ENCODE measurements around the gene ASTN2. TPM values are rescaled to one million over a fixed set of nuclear protein-coding genes. Genes with fewer than 3 reads are reported as not detected.
"Not testable (repeated sequence)": the region's sequence is repeated elsewhere in the genome, so short reads cannot be mapped to it uniquely, and the experiment has no call there.

The ASTN2 gene
- total RNA-seq, 4 donors from 2014 or later = 3.0 to 7.0 (median 5.2) TPM

- Histone ChIP-seq H3K27me3 (no peaks in the 10 kb centered on the region), H3K4me1 (peaks cover 10 to 55% (median 36%) of the 10 kb centered on the region in 4 donors), H3K36me3 (peaks cover 0 to 5% (median 2%) of the 10 kb centered on the region in 4 donors), H3K27ac (no peak overlapping the region), H3K9me3 (no peaks in the 10 kb centered on the region), H3K4me3 (no peak overlapping the region)
- in situ Hi-C loops (cut with MboI; ENCODE audit: low pct_ligation_motif_present in 1 of 4, low pct_unique_long_range_greater_than_20kb in 1 of 4, low sequenced_read_pairs in 3 of 4) (no loop called here), intact Hi-C loops (cut with DNase I; ENCODE audit: low total_unique reads) (no loop called here)
- WGBS, 2 donors (ENCODE audit: low coverage in 1 of 2) = 46 to 60% methylated on average over 2 of the region's 2 CpGs
- TF ChIP-seq EP300 (IDR thresholded peaks at IDR 0.05; ENCODE audit: low read depth) (no peak), POLR2A (IDR thresholded peaks at IDR 0.05) (no peak), CTCF (IDR thresholded peaks at IDR 0.05) (no peak), POLR2AphosphoS5 (IDR thresholded peaks at IDR 0.05) (no peak)
- DNase-seq = no peak
Observed at GRCh38 chr9:116693233-116693731, 721.6 kb downstream of the ASTN2 start.

GRCh38 chr9:116692616-116693015 lies 722.2 kb downstream of the ASTN2 start:
- in situ Hi-C loops (cut with MboI; ENCODE audit: low pct_ligation_motif_present in 1 of 4, low pct_unique_long_range_greater_than_20kb in 1 of 4, low sequenced_read_pairs in 3 of 4) = no loop called here
- no peaks in the 10 kb centered on the region for H3K9me3 ChIP-seq
- WGBS, 2 donors (ENCODE audit: low coverage in 1 of 2) = 44 to 49% methylated on average over 2 of the region's 2 CpGs
- no peaks in the 10 kb centered on the region for H3K27me3 ChIP-seq
- H3K4me3 ChIP-seq = no peak overlapping the region
- TF ChIP-seq POLR2A (IDR thresholded peaks at IDR 0.05) (no peak), POLR2AphosphoS5 (IDR thresholded peaks at IDR 0.05) (no peak), CTCF (IDR thresholded peaks at IDR 0.05) (no peak), EP300 (IDR thresholded peaks at IDR 0.05; ENCODE audit: low read depth) (no peak)
- peaks cover 14 to 60% (median 42%) of the 10 kb centered on the region in 4 donors for H3K4me1 ChIP-seq
- intact Hi-C loops (cut with DNase I; ENCODE audit: low total_unique reads) = no loop called here
- H3K27ac ChIP-seq = no peak overlapping the region
- H3K36me3 ChIP-seq = no peaks in the 10 kb centered on the region
- DNase-seq = no peak

- WGBS, 2 donors (ENCODE audit: low coverage in 1 of 2) = 86 to 100% methylated on average over 1 to 3 of the region's 3 CpGs
- H3K27ac ChIP-seq = no peak overlapping the region
- no peaks in the 10 kb centered on the region for H3K9me3 ChIP-seq
- no peak for DNase-seq
- intact Hi-C loops (cut with DNase I; ENCODE audit: low total_unique reads) = no loop called here
- TF ChIP-seq EP300 (IDR thresholded peaks at IDR 0.05; ENCODE audit: low read depth) = no peak
- TF ChIP-seq POLR2AphosphoS5 (IDR thresholded peaks at IDR 0.05) = no peak
- no peak for TF ChIP-seq CTCF (IDR thresholded peaks at IDR 0.05)
- H3K27me3 ChIP-seq = no peaks in the 10 kb centered on the region
- H3K4me3 ChIP-seq = no peak overlapping the region
- H3K36me3 ChIP-seq = no peaks in the 10 kb centered on the region
- H3K4me1 ChIP-seq = peaks cover 14 to 63% (median 43%) of the 10 kb centered on the region in 4 donors
- in situ Hi-C loops (cut with MboI; ENCODE audit: low pct_ligation_motif_present in 1 of 4, low pct_unique_long_range_greater_than_20kb in 1 of 4, low sequenced_read_pairs in 3 of 4) = no loop called here
Observed at GRCh38 chr9:116691607-116692006, 723.2 kb downstream of the ASTN2 start.

GRCh38 chr9:116690805-116691204 lies 724.1 kb downstream of the ASTN2 start:
- peaks cover 17 to 70% (median 46%) of the 10 kb centered on the region in 4 donors for H3K4me1 ChIP-seq
- H3K9me3 ChIP-seq; H3K27me3 ChIP-seq; in situ Hi-C loops (cut with MboI; ENCODE audit: low pct_ligation_motif_present in 1 of 4, low pct_unique_long_range_greater_than_20kb in 1 of 4, low sequenced_read_pairs in 3 of 4); DNase-seq; H3K36me3 ChIP-seq; H3K4me3 ChIP-seq; intact Hi-C loops (cut with DNase I; ENCODE audit: low total_unique reads); H3K27ac ChIP-seq: not testable (repeated sequence)

GRCh38 chr9:116689486-116690032 lies 725.3 kb downstream of the ASTN2 start:
- H3K36me3 ChIP-seq = no peaks in the 10 kb centered on the region
- intact Hi-C loops (cut with DNase I; ENCODE audit: low total_unique reads) = no loop called here
- H3K4me3 ChIP-seq = no peak overlapping the region
- H3K4me1 ChIP-seq = peaks cover 17 to 70% (median 44%) of the 10 kb centered on the region in 4 donors
- no peaks in the 10 kb centered on the region for H3K27me3 ChIP-seq
- in situ Hi-C loops (cut with MboI; ENCODE audit: low pct_ligation_motif_present in 1 of 4, low pct_unique_long_range_greater_than_20kb in 1 of 4, low sequenced_read_pairs in 3 of 4) = no loop called here
- H3K9me3 ChIP-seq = no peaks in the 10 kb centered on the region
- TF ChIP-seq POLR2A (IDR thresholded peaks at IDR 0.05) (no peak), POLR2AphosphoS5 (IDR thresholded peaks at IDR 0.05) (no peak), EP300 (IDR thresholded peaks at IDR 0.05; ENCODE audit: low read depth) (no peak), CTCF (IDR thresholded peaks at IDR 0.05) (no peak)
- DNase-seq = no peak
- no peak overlapping the region for H3K27ac ChIP-seq
- WGBS, 2 donors (ENCODE audit: low coverage in 1 of 2) = 69 to 84% methylated on average over 3 of the region's 3 CpGs

All from transverse colon (tissue), 4 donors.